ENCODE measurements around the gene DHDH. TPM values are rescaled to one million over a fixed set of nuclear protein-coding genes. Genes with fewer than 3 reads are reported as not detected.

Gene DHDH
- total RNA-seq = not detected in 2 replicates

DNA sequence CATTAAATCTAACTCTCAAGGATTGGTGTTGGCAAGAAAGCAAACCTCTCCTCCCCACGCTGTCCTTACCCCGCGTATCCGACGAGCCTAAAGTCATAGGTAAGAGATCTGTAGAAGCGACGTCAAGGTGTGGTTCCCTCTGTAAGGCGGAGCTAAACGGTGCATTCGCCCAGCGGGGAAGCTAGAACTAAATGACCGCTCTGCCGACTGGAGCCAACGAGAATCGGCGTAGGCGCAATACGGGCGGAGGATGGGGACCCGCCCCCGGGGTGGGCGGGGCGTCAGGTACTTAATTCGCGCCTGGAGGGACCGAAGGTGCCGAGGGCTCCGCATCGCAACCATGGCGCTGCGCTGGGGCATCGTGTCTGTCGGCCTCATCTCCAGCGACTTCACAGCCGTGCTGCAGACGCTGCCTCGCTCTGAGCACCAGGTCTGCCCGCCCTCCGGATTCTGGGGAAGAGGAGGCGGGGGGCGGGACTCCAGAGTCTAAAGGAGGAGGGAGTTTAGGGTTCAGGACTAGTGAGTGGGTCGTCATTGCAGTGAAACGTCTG lies at the start of gene DHDH:
Gene DHDH, plus strand, starts transcription at position 318 of the 551 bp plus-strand sequence. Its CDS starts 23 bp downstream, at position 341.

GRCh38 chr19:48899781-48900476 lies 33.6 kb upstream of the DHDH start, which contains the start of gene NUCB1:
Gene NUCB1, plus strand, starts transcription at chr19:48900312. Its CDS starts 485 bp downstream, at chr19:48900797.

GRCh38 chr19:48954595-48955307 lies 21.3 kb downstream of the DHDH start, which contains the start of gene BAX:
Gene BAX, plus strand, starts transcription at chr19:48954875. Its CDS starts 54 bp downstream, at chr19:48954929.

DNA sequence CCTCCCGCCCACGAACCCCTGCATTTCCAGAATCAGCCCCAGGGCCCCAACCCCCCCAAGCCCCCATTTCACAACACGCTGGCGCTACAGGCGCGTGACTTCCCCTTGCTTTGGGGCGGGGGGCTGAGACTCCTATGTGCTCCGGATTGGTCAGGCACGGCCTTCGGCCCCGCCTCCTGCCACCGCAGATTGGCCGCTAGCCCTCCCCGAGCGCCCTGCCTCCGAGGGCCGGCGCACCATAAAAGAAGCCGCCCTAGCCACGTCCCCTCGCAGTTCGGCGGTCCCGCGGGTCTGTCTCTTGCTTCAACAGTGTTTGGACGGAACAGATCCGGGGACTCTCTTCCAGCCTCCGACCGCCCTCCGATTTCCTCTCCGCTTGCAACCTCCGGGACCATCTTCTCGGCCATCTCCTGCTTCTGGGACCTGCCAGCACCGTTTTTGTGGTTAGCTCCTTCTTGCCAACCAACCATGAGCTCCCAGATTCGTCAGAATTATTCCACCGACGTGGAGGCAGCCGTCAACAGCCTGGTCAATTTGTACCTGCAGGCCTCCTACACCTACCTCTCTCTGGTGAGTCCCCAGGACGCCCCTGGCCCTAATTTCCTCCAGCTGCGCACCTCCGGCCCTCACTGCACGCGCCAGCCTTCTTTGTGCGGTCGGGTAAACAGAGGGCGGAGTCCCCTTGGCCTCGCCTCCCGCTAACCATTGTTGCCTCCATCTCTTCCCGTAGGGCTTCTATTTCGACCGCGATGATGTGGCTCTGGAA lies 31.7 kb downstream of the DHDH start, which contains the start of gene FTL:
Gene FTL, plus strand, starts transcription at position 270 of the 766 bp plus-strand sequence. Its CDS starts 199 bp downstream, at position 469.

GRCh38 chr19:48993175-48994034 lies 59.9 kb downstream of the DHDH start, which contains the start of the genes GYS1 and RUVBL2:
Gene GYS1, minus strand, starts transcription at chr19:48993309. Its CDS starts 197 bp downstream, at chr19:48993112.
Gene RUVBL2, plus strand, starts transcription at chr19:48993887. Its CDS starts 25 bp downstream, at chr19:48993912.

Other genes starting within 250 kb of the DHDH start
- not detected in 2 replicates for gene FUT2, start 237.7 kb upstream of the DHDH start, total RNA-seq
- gene MAMSTR, start 214.0 kb upstream of the DHDH start, total RNA-seq = 0.55 and 0.59 TPM in 2 replicates
- 0.74 and 0.89 TPM in 2 replicates for gene RASIP1, start 193.1 kb upstream of the DHDH start, total RNA-seq
- gene IZUMO1, start 186.8 kb upstream of the DHDH start, total RNA-seq = under 0.01 TPM in 1 of 2 replicates, not detected in the other
- gene FUT1, start 181.1 kb upstream of the DHDH start, total RNA-seq = 0.28 and 0.30 TPM in 2 replicates
- gene FGF21, start 178.2 kb upstream of the DHDH start, total RNA-seq = not detected in 2 replicates
- 17.8 and 34.5 TPM in 2 replicates for gene BCAT2, start 122.7 kb upstream of the DHDH start, total RNA-seq
- 5.5 and 19.0 TPM in 2 replicates for gene HSD17B14, start 97.2 kb upstream of the DHDH start, total RNA-seq
- 4.2 and 6.6 TPM in 2 replicates for gene PLEKHA4, start 65.1 kb upstream of the DHDH start, total RNA-seq
- gene PPP1R15A, start 61.3 kb upstream of the DHDH start, total RNA-seq = 47.0 and 52.0 TPM in 2 replicates
- gene TULP2, start 35.0 kb upstream of the DHDH start, total RNA-seq = 0.09 and 0.30 TPM in 2 replicates
- 319 and 392 TPM in 2 replicates for gene NUCB1, start 33.4 kb upstream of the DHDH start, total RNA-seq
- gene BAX, start 21.2 kb downstream of the DHDH start, total RNA-seq = 116 and 123 TPM in 2 replicates
- 2,285 and 3,939 TPM in 2 replicates for gene FTL, start 31.6 kb downstream of the DHDH start, total RNA-seq
- 47.5 and 55.9 TPM in 2 replicates for gene GYS1, start 59.6 kb downstream of the DHDH start, total RNA-seq
- 176 and 217 TPM in 2 replicates for gene RUVBL2, start 60.2 kb downstream of the DHDH start, total RNA-seq
- gene LHB, start 83.4 kb downstream of the DHDH start, total RNA-seq = not detected in 2 replicates
- not detected in 2 replicates for gene CGB3, start 90.6 kb downstream of the DHDH start, total RNA-seq
- gene CGB2, start 98.2 kb downstream of the DHDH start, total RNA-seq = not detected in 2 replicates
- not detected in 2 replicates for gene CGB1, start 103.2 kb downstream of the DHDH start, total RNA-seq
- gene CGB5, start 110.1 kb downstream of the DHDH start, total RNA-seq = not detected in 2 replicates
- not detected in 2 replicates for gene CGB8, start 115.4 kb downstream of the DHDH start, total RNA-seq
- gene CGB7, start 124.0 kb downstream of the DHDH start, total RNA-seq = 0.23 and 0.30 TPM in 2 replicates
- gene NTF4, start 131.1 kb downstream of the DHDH start, total RNA-seq = 0.30 TPM in 1 of 2 replicates, not detected in the other
- not detected in 2 replicates for gene KCNA7, start 139.0 kb downstream of the DHDH start, total RNA-seq
- gene SNRNP70, start 151.8 kb downstream of the DHDH start, total RNA-seq = 86.7 and 121 TPM in 2 replicates
- gene LIN7B, start 180.7 kb downstream of the DHDH start, total RNA-seq = 6.3 and 13.7 TPM in 2 replicates
- 0.89 and 0.97 TPM in 2 replicates for gene C19orf73, start 185.4 kb downstream of the DHDH start, total RNA-seq
- gene PPFIA3, start 185.8 kb downstream of the DHDH start, total RNA-seq = 3.3 and 8.0 TPM in 2 replicates
- gene HRC, start 221.7 kb downstream of the DHDH start, total RNA-seq = 0.14 TPM in 1 of 2 replicates, not detected in the other
- 13.4 and 23.1 TPM in 2 replicates for gene TRPM4, start 224.1 kb downstream of the DHDH start, total RNA-seq